OCI-LY3 (cell line): ENCODE results near the gene ANAPC10.

Experiments
- H2AFZ ChIP-seq: fragments of 200-600, 300-600 bp; shearing (Covaris generic); 2 replicates; pipeline ENCODE4 v1.6.0; 2014; ENCODE audit warnings: antibody characterized with exemption, low read depth, low read length
- H3K27ac ChIP-seq: fragments of 200-600, 300-600 bp; sonication (generic); 2 replicates; pipeline ENCODE4 v1.5.1; 2014; ENCODE audit warnings: mild to moderate bottlenecking, low read length, moderate library complexity, mixed read lengths
- H3K27me3 ChIP-seq: fragments of 200-600, 300-600 bp; sonication (generic); 2 replicates; pipeline ENCODE4 v1.6.1; 2014; ENCODE audit warnings: low read depth, low read length, mixed read lengths
- H3K36me3 ChIP-seq: fragments of 200-600, 300-600 bp; sonication (generic); replicated peaks from 2 replicates; pipeline ENCODE3; 2014; ENCODE audit warnings: low read depth, low read length, mixed read lengths
- H3K4me1 ChIP-seq: fragments of 300-600, 200-600 bp; sonication (generic); 2 replicates; pipeline ENCODE4 v1.6.1; 2014; ENCODE audit warnings: low read length, mixed read lengths
- H3K4me2 ChIP-seq: fragments of 200-600, 300-600 bp; sonication (generic); 2 replicates; pipeline ENCODE4 v1.6.1; 2014; ENCODE audit warnings: low read length, mixed read lengths
- H3K4me3 ChIP-seq: fragments of 300-600, 200-600 bp; sonication (generic); 2 replicates; pipeline ENCODE4 v1.5.1; 2014; ENCODE audit warnings: antibody characterized with exemption, mild to moderate bottlenecking, low read length, moderate library complexity
- H3K79me2 ChIP-seq: fragments of 300-600, 200-600 bp; shearing (Covaris generic); 2 replicates; pipeline ENCODE4 v1.6.1; 2014; ENCODE audit warnings: mild to moderate bottlenecking, low read length, mixed read lengths
- H3K9ac ChIP-seq: fragments of 300-600, 200-600 bp; shearing (Covaris generic); 2 replicates; pipeline ENCODE4 v1.6.0; 2014; ENCODE audit warnings: mild to moderate bottlenecking, low read length, moderate library complexity
- H3K9me3 ChIP-seq: fragments of 200-600, 300-600 bp; shearing (Covaris generic); 2 replicates; pipeline ENCODE4 v1.6.1; 2014; ENCODE audit warnings: low read length, mixed read lengths; ENCODE audit not compliant: insufficient read depth
- H4K20me1 ChIP-seq: fragments of 200-600, 300-600 bp; sonication (generic); 2 replicates; pipeline ENCODE4 v1.6.1; 2016; ENCODE audit warnings: low read length, mixed read lengths; ENCODE audit not compliant: insufficient read depth
- EZH2phosphoT487 ChIP-seq: fragments of 200-600 bp; shearing (Covaris generic); IDR thresholded peaks from 2 replicates; pipeline ENCODE4 v1.6.1; 2018; ENCODE audit warnings: antibody characterized with exemption, mixed run types, low read depth
- TF ChIP-seq, protein P1 (sequence below): fragments of 200-600, 300-600 bp; sonication (generic); IDR thresholded peaks from 2 replicates; pipeline ENCODE4 v1.5.1; 2014; ENCODE audit warnings: antibody characterized with exemption, low read length, low read depth

ANAPC10 gene

DNA sequence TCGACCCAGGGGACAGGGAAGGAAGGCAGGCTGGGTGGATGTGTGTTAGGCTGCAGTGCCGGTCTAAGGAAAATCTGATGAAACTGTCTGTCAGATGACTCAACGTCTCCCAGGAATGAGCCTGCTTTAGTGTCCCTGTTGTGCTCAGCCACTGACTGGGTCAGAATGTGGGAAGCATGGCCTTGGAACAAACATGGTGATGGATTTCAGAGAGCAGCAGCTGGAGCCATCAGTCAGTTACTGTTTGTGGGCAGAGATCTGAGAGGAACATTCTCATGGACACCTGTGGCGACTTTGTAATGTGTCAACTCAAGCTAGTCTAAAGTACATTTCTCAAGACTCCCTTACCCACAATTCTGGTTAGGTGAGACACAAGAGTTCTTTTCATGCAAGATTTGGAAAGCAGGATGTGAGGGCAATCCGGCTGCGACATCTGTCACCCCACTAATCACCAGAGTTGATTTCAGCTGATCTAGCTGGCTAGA lies 63.2 kb downstream of the ANAPC10 start:
- no peak overlapping the region for H3K9ac ChIP-seq

DNA sequence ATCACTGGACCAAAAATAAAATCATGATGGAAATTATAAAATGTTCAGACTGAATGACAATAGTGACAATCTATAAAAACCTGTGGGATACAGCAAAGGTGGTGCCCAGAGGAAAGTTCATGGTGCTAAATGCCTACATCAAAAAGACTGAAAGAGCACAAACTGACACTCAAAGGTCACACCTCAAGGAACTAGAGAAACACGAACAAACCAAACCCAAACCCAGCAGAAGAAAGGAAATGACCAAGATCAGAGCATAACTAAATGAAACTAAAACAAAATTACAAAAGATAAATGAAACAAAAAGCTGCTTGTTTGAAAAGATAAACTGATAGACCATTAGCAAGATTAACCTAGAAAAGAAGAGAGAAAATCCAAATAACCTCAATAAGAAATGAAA lies 78.7 kb downstream of the ANAPC10 start:
- Histone ChIP-seq H3K4me2 (no peak overlapping the region), H2AFZ (no peak overlapping the region), H4K20me1 (no peaks in the 10 kb centered on the region), H3K79me2 (peaks cover 24% of the 10 kb centered on the region), H3K9me3 (peaks cover 3% of the 10 kb centered on the region; the same call in 1 of the 2 replicates), H3K4me1 (no peaks in the 10 kb centered on the region), H3K27me3 (no peaks in the 10 kb centered on the region), H3K9ac (no peak overlapping the region), H3K36me3 (peaks cover 15% of the 10 kb centered on the region), H3K4me3 (no peak overlapping the region), H3K27ac (no peak overlapping the region)
- TF ChIP-seq EZH2phosphoT487: no peak
- TF ChIP-seq, protein P1, sequence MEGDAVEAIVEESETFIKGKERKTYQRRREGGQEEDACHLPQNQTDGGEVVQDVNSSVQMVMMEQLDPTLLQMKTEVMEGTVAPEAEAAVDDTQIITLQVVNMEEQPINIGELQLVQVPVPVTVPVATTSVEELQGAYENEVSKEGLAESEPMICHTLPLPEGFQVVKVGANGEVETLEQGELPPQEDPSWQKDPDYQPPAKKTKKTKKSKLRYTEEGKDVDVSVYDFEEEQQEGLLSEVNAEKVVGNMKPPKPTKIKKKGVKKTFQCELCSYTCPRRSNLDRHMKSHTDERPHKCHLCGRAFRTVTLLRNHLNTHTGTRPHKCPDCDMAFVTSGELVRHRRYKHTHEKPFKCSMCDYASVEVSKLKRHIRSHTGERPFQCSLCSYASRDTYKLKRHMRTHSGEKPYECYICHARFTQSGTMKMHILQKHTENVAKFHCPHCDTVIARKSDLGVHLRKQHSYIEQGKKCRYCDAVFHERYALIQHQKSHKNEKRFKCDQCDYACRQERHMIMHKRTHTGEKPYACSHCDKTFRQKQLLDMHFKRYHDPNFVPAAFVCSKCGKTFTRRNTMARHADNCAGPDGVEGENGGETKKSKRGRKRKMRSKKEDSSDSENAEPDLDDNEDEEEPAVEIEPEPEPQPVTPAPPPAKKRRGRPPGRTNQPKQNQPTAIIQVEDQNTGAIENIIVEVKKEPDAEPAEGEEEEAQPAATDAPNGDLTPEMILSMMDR: no peak

More for the DNA sequence above, 63.2 kb downstream of the ANAPC10 start:
- H3K9me3 ChIP-seq: no peaks in the 10 kb centered on the region
- H3K4me2 ChIP-seq: no peak overlapping the region
- H3K27me3 ChIP-seq: no peaks in the 10 kb centered on the region
- no peak overlapping the region for H2AFZ ChIP-seq
- peaks cover 6% of the 10 kb centered on the region; the same call in 1 of the 2 replicates for H4K20me1 ChIP-seq
- no peak overlapping the region for H3K4me3 ChIP-seq
- H3K36me3 ChIP-seq: peaks cover 13% of the 10 kb centered on the region
- no peak overlapping the region for H3K27ac ChIP-seq
- no peaks in the 10 kb centered on the region for H3K79me2 ChIP-seq
- H3K4me1 ChIP-seq: peaks cover 11% of the 10 kb centered on the region
- TF ChIP-seq EZH2phosphoT487: no peak
- TF ChIP-seq, protein P1: no peak

DNA sequence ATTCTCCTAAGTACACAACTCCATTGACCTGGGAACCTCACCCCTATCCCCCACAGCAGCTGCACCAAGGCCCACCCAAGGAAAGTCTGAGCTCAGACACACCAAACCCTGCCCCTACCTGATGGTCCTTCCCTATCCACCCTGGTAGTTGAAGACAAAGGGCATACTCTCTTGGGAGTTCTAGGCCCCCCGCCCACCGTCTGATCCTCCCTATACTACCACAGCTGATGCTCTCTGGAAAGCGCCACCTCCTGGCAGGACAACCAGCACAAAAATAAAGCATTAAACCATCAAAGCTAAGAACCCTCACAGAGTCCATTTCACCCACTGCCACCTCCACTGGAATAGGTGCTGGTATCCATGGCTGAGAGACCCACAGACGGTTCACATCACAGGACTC lies 83.6 kb downstream of the ANAPC10 start:
- Histone ChIP-seq H2AFZ (no peak overlapping the region), H3K27ac (no peak overlapping the region), H3K4me1 (peaks cover 7% of the 10 kb centered on the region; the same call in 1 of the 2 replicates), H4K20me1 (no peaks in the 10 kb centered on the region), H3K9ac (no peak overlapping the region), H3K79me2 (peaks cover 12% of the 10 kb centered on the region), H3K4me3 (no peak overlapping the region), H3K36me3 (no peaks in the 10 kb centered on the region), H3K9me3 (peaks cover 3% of the 10 kb centered on the region; the same call in 1 of the 2 replicates), H3K27me3 (no peaks in the 10 kb centered on the region), H3K4me2 (no peak overlapping the region)
- TF ChIP-seq, protein P1: peak; percentile 20; the same call in 1 of the 2 replicates
- no peak for TF ChIP-seq EZH2phosphoT487

DNA sequence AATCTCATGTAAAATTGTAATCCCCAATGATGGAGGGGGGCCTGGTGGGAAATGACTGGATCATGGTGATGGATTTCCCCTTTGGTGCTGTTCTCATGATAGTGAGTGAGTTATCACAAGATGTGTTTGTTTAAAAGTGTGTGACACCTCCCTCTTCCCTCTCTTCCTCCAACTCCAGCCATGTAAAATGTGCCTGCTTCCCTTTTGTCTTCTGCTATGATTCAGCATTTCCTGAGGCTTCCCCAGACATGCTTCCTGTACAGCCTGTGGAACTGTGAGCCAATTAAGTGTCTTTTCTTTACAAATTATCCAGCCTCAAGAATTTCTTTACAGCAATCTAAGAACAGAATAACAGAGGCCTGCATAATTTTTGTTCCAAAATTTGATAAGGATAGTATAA lies 85.2 kb downstream of the ANAPC10 start:
- Histone ChIP-seq H3K4me2 (no peak overlapping the region), H3K9ac (no peak overlapping the region), H3K36me3 (no peaks in the 10 kb centered on the region), H3K4me3 (no peak overlapping the region), H2AFZ (no peak overlapping the region), H3K27me3 (no peaks in the 10 kb centered on the region), H3K79me2 (peaks cover 7% of the 10 kb centered on the region), H3K4me1 (peaks cover 7% of the 10 kb centered on the region; the same call in 1 of the 2 replicates), H3K27ac (no peak overlapping the region), H4K20me1 (no peaks in the 10 kb centered on the region), H3K9me3 (no peaks in the 10 kb centered on the region)
- TF ChIP-seq, protein P1: no peak
- no peak for TF ChIP-seq EZH2phosphoT487
